GM21528 (cell line): ENCODE measurements around the gene KCNA3.

Source experiments
- ATAC-seq: cut with Tn5 transposase; IDR thresholded peaks from one replicate; pipeline ENCODE4 v1.9.1; 2021; ENCODE audit warnings: mild to moderate bottlenecking, moderate library complexity; ENCODE audit not compliant: unreplicated experiment, low FRiP score

The KCNA3 gene

GRCh38 chr1:110643879-110644472 is 30.8 kb downstream of the KCNA3 start:
- no peak for ATAC-seq

- ATAC-seq = no peak
Measured at GRCh38 chr1:110639724-110640386, 34.9 kb downstream of the KCNA3 start.

GRCh38 chr1:110638556-110638955 is 36.2 kb downstream of the KCNA3 start:
- ATAC-seq = no peak

GRCh38 chr1:110638058-110638457 is 36.7 kb downstream of the KCNA3 start:
- ATAC-seq = no peak

- no peak for ATAC-seq
Measured at GRCh38 chr1:110637475-110637874, 37.3 kb downstream of the KCNA3 start.

- no peak for ATAC-seq
Measured at GRCh38 chr1:110636149-110636935, 38.4 kb downstream of the KCNA3 start.

GRCh38 chr1:110635434-110635833 is 39.3 kb downstream of the KCNA3 start:
- ATAC-seq = no peak

- peak; percentile 67 for ATAC-seq
Measured at GRCh38 chr1:110634455-110635311, 40.1 kb downstream of the KCNA3 start.

- ATAC-seq = no peak
Measured at GRCh38 chr1:110634086-110634454, 40.7 kb downstream of the KCNA3 start.

GRCh38 chr1:110633646-110634030 is 41.1 kb downstream of the KCNA3 start:
- ATAC-seq = no peak

GRCh38 chr1:110631836-110632620 is 42.7 kb downstream of the KCNA3 start:
- ATAC-seq = no peak

- ATAC-seq = peak; percentile 52
Measured at GRCh38 chr1:110630839-110631663, 43.7 kb downstream of the KCNA3 start.

- ATAC-seq = no peak
Measured at GRCh38 chr1:110628323-110629105, 46.2 kb downstream of the KCNA3 start.

GRCh38 chr1:110627764-110628163 is 47.0 kb downstream of the KCNA3 start:
- ATAC-seq = no peak

- ATAC-seq = no peak
Measured at GRCh38 chr1:110626889-110627288, 47.9 kb downstream of the KCNA3 start.
